Measurements from ENCODE around the gene DDX11. TPM values are rescaled to one million over a fixed set of nuclear protein-coding genes. Genes with fewer than 3 reads are reported as not detected.
"Not testable (repeated sequence)": the region's sequence is repeated elsewhere in the genome, so short reads cannot be mapped to it uniquely, and the experiment has no call there.

Gene DDX11
- total RNA-seq, 1 donor from 2014 or later = 20.0 TPM

DNA sequence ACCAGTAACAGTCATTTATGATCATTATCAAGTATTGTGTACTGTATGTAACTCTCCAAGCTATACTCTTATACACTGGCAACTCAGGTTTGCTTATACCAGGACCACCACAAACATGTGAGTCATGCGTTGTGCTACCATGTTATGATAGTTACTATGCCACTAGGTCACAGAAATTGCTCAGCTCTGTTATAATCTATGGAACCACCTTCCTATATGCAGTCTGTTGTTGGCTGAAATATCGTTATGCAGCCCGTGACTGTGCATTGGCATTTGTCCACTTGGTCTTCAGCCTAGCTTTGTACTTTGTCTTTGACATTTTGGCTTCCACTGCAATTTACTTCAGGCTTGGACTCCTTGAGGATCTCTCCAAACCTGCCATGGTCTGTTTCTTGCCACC lies 7.5 kb upstream of the DDX11 start:
- DNase-seq (ENCODE audit: low spot score) = not testable (repeated sequence)

DNA sequence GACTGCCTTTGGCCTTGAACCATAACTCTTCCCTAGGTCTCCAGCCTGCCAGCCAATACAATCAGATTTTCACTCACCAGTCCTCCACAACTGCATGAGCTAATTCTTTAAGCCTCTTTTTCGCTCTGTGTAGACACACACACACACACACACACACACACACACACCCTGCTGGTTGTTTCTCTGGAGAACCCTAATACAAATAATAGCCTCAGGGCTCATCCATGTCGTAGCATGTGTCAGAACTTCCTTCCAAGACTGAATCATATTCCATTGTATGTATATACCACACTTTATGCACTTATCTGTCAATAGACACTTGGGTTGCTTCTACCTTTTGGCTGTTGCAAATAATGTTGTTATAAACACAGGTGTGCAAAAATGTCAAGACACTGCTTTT lies 6.0 kb upstream of the DDX11 start:
- not testable (repeated sequence) for DNase-seq (ENCODE audit: low spot score)

DNA sequence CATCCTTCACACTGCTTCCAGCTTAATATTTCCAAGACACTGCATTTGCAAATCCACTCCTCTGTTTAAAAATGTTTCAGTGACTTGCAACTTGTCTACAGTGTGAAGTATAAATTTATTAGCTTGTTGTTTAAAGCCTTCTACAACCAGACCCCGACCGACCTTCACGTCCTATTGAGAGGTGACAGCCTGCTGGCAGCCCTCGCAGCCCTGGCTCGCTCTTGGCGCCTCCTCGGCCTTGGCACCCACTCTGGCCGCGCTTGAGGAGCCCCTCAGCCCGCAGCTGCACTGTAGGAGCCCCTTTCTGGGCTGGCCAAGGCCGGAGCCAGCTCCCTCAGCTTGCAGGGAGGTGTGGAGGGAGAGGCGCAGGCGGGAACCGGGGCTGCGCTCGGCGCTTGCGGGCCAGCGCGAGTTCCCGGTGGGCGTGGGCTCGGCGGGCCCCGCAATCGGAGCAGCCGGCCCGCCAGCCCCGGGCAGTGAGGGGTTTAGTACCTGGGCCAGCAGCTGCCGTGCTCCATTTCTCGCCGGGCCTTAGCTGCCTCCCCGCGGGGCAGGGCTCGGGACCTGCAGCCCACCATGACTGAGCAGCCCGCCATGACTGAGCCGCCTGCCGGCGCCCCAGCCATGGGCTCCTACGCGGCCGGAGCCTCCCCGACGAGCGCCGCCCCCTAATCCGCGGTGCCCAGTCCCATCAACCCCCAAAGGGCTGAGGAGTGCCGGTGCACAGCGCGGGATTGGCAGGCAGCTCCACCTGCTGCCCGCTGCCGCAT lies 2.5 kb upstream of the DDX11 start:
- not testable (repeated sequence) for DNase-seq (ENCODE audit: low spot score)

DNA sequence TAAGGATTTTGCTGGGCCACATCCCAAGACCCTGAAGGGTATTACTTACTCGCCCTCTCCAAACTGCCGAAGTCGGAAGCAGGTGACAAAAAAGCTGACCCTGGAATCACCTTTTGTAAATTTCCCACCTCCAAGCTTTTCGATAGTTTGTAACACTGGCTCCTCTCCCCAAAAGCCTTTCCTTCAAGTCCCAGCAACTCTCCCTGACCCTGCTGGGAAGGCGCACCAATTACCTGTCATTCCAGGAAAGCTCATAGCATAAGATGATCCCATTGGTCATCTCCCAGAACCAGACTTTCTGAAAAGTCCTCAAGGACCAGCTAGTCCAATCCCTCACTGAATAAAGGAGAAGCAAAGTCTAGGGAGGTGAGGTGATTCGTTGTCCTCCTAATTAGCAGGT lies 698 bp upstream of the DDX11 start:
- not testable (repeated sequence) for DNase-seq (ENCODE audit: low spot score)

DNA sequence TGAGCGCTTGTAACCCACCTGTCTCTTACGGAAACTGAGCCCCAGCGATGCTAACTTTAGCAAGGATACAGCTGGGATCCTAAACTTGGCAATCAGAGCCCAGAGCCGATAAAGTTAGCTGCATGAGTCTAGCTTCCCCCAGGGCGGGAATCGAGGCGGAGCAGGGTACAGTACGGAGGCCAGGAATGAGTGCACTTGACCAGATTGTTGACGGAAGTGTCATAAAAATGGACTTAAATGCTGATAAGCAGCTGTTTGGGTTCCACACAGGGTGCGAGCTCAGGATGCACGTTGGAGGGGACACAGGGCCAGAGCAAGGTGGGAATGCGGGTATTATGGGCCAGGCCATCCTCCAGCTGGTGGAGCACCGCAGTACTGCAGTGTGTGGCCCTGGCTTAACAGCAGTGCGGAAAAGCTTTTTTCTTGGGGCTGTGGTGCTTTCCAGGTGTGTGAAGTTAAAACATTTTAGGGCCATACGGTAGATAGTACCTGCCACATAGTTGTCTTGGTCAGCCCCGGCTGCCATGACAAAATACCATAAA lies 744 bp downstream of the DDX11 start:
- DNase-seq (ENCODE audit: low spot score) = not testable (repeated sequence)

DNA sequence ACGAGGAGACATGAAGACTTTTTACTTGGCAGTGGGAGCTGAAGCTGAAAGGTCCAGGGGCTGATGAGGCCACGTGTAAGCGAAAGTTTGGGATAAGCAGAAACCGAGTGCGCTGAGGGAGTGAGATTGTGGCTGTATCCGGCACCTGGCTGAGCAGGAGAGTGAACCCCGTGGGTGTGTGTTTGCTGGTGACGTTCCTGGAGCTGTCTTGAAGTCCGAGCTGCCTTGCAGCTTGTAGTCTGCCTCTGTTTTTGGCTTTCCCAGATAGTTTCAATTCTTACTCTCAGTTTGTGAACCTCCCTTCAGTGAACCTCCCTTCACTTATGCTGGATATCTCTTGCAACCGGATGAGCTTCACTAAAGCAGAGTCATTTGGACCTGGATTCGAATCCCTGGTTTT lies 2.5 kb downstream of the DDX11 start:
- not testable (repeated sequence) for DNase-seq (ENCODE audit: low spot score)

DNA sequence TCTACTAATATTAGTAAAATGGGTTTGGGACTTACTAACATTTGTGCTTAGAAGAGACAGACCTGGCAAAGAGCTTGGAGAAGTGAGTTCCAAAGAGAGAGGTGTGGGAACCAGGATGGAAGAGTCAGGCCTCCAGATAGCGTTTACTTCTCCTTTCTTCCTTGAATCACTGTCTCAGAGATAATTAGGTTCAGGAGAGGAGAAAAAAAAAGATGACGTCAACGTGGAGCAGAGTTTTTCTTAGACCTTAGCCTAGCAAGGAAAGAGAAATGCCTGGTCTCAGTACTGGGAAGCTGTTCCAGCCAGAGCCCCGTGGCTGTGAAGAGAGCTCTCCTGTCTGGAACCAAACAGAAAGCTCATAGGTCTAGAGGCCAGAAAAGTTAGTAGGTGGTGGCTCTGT lies 3.4 kb downstream of the DDX11 start:
- not testable (repeated sequence) for DNase-seq (ENCODE audit: low spot score)

DNA sequence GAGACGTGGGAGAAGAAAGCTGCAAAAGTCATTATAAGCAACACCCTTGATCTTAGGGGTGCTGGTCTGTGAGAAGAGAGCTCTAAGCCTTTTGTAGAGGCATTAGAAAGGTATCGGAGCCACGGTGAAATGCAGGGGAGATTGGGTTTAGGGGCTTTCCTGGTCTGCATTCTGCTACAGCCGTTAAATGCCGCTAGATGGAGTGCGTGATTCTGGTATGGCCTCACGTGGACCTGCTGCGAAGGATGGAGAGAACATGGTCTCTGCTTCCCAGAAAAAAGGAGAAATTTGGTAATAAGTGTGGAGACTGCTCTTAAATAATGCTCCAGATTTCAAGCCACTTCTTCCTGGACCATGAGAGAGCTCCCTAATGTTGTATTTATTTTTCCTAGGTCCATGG lies 4.3 kb downstream of the DDX11 start:
- DNase-seq (ENCODE audit: low spot score) = not testable (repeated sequence)

DNA sequence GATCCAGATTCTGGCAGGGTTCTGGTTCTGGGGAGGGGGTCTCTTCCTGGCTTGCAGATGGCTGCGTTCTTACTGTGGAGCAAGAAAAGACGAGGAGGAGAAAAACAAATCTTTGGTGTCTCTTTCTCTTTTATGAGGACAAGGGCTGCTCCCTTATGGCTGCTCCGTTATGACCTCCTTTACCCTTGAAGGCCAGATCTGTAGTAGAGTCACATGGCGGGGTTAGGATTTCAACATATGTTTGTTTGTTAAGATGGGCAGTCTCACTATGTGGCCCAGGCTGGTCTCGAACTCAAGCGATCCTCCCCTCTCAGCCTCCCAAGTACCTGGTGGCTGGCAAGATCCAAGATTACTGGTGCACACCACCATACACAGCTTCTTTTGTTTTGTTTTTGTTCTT lies 5.8 kb downstream of the DDX11 start:
- not testable (repeated sequence) for DNase-seq (ENCODE audit: low spot score)

DNA sequence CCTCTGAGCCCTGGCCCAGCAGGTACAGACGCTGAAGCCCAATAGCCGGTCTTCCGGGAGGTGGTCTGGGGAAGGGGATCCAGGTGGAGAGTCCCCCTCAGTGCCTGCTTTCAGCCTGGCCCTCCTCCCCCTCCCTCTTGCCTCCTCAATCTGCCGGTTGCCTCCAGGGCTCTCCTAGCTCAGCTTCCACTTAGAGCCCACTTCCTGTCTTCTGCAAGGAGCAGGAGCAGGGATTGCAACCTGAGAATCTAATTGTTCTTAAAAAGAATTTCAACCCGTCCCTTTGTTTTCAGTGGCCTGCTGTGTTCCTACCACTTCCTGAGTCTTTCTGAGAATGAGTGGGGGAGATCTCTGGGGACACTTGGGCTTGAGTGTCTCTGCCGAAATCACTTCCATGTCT lies 6.6 kb downstream of the DDX11 start:
- not testable (repeated sequence) for DNase-seq (ENCODE audit: low spot score)

DNA sequence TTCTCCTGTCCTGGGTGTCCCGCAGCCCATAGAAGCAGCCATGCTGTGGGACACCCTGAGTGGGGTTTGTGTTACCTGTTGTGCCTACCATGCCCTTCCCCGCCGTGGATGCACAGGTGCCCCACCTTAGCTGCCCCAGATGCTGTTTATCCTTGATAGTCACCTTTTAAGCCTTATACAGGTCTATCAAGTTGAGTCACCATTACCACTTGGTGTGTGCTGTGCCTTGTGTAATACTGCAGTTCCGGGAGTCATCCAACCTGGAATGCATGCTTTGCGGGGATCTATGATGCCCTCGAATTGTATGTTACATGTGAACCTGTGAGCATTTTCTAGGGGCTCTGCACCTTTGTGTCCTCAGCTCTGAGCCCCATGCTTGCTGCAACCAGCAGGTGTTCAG lies 7.6 kb downstream of the DDX11 start:
- DNase-seq (ENCODE audit: low spot score) = not testable (repeated sequence)

DNA sequence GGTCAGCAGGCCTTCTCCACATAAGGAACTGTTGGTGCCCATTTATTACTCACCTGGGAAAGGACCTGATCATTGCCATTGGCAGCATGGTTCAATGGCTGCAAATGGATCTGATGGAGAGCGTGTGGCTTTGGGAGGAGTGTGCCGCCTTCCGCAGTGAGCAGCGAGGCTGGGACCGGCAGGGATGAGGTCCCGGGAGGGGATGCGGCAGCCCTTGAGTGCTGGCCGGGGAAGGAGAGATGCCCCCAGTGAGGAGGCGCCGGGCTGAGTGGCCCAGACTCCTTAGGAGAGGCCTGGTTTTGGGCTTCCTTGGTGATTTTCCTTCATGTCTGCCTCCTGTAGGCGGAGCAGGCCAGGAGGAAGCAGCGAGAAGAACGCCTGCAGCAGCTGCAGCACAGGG lies 10.6 kb downstream of the DDX11 start:
- not testable (repeated sequence) for DNase-seq (ENCODE audit: low spot score)

DNA sequence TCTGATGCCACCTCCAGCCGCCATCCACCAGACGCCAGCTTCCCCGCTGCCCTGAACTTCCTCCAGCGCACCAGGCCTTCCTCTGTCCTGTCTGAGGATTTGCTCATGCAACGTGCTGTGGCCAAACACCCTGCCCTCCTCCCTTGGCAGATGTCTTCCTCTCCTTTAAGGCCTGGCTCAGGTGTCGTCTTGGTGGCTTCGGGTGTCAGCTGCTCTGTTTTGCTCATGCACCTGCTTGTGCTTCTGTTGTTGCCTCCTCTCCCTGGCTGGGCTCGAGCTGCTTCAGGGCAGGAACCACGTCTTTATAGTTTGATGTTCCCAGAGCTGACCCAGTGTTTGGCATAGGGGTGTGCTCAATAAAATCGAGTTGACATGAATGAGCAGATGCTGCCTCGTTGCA lies 12.4 kb downstream of the DDX11 start:
- not testable (repeated sequence) for DNase-seq (ENCODE audit: low spot score)

DNA sequence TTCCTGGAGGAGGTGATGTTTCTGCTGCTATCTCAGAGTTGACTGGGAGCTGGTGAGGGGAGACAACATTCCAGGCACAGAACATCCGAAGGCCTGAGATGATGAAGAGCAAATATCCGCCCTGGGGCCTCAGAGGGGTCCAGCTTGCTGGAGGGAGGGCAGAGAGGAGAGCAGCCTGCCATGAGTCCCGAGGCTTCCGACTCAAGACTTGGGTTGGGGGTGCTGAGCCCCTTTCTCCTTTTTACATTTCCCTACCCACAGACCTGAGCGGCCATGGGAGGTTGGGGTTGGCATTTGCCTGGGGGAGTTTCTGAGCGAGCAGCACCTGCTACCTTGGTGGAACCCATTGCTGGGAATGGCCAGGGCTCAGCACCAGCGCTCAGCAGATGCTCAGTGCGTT lies 13.8 kb downstream of the DDX11 start:
- DNase-seq (ENCODE audit: low spot score) = not testable (repeated sequence)

DNA sequence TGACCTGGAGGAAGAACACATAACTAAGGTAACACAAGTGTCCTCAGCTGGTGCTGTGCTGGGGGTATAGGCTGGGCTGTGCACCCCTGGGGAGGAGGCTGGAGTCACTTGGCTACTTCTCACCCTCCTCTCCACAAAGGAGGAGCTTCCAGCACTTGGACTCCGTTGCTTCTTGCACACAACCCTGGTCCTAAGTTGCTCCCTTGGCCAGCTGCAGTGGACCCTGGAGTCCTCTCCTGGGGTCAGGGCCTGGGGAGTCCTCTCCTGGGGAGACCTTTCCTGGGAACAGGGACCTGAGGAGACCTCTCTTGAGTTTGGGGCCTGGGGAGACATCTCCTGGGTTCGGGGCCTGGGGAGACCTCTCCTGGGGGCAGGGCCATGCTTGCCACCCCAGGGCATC lies 14.3 kb downstream of the DDX11 start:
- DNase-seq (ENCODE audit: low spot score) = not testable (repeated sequence)

DNA sequence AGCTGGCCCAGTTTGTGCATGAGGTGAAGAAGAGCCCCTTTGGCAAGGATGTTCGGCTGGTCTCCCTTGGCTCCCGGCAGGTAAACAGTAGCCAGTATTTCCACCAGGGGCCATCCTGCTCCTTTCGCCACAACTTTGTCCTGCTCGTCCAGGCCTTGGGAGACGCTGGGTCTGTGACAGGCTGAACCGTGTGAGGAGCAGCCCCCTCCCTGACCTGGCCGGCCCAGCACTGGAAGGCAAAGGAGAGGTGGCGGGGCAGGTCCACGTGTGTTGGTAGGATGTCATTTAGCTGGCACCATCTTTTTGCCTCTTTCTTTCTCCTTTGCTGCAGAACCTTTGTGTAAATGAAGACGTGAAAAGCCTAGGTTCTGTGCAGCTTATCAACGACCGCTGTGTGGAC lies 15.4 kb downstream of the DDX11 start:
- no peak for DNase-seq (ENCODE audit: low spot score)

DNA sequence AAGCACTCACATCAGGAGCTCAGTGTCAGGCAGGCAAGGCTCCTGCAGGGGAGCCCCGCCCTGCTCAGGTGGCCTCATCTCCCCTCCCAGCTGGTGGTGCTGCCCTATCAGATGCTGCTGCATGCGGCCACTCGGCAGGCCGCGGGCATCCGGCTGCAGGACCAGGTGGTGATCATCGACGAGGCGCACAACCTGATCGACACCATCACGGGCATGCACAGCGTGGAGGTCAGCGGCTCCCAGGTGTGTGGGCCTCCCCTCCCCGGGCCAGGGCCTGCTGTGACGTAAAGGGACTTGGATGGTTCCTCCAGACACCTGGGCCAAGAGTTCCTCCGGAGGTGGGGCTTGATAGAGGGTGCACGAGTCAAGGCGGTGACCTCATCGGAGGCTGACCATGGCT lies 18.0 kb downstream of the DDX11 start:
- not testable (repeated sequence) for DNase-seq (ENCODE audit: low spot score)

DNA sequence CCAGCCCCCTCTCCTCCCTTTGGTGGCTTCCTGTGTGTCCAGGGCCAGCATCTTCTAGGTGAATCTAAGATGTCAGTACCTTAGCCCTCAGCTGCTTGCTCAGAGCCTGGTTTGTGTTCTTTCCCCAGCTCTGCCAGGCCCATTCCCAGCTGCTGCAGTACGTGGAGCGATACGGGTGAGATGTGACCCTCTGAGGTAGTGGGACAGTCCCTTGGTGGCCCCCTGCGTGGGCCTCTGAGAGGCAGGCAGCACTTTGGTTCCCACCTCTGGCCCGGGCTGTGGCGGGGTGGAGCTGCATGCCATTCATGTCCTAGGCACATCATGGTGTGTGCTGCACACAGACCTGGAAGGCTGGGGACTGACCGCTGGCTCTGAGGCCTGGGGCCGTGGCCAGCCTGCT lies 19.1 kb downstream of the DDX11 start:
- not testable (repeated sequence) for DNase-seq (ENCODE audit: low spot score)

DNA sequence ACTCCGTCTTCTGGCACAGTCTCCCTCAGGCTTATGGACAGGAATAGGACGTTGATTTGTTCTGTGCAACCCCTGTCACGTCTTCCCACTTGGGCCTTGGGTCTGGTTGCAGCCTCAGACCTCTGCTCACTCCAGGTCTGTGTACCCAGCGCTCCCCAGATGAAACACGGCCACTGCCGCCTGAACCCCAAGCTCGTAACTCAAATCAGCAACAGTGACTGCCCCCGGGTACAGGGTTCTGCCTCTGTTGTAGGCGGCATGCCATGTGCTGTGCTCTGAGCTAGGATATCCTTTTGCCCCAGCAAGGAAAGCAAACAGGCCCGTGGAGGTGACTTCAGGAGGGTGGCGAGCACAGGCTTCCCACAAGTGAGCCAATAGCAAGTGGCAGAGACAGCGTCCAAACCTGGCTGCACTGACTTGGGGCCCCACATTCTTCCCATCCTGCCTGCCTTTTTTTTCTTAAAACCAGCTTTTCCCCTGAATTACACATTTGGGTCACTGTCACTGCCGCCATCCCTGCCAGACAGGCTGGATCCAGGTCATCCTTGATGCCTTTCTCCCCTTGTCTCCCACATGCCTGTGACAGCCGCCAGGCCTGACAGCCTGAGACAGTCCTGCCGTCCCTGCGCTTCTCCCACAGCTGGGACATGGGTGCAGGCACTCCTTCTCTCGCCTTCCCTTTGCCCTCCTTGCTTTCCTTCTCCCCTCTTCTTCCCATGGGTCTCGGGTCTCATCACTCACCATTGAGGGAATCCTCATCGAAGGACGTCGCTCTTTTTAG lies 21.6 kb downstream of the DDX11 start:
- not testable (repeated sequence) for DNase-seq (ENCODE audit: low spot score)

DNA sequence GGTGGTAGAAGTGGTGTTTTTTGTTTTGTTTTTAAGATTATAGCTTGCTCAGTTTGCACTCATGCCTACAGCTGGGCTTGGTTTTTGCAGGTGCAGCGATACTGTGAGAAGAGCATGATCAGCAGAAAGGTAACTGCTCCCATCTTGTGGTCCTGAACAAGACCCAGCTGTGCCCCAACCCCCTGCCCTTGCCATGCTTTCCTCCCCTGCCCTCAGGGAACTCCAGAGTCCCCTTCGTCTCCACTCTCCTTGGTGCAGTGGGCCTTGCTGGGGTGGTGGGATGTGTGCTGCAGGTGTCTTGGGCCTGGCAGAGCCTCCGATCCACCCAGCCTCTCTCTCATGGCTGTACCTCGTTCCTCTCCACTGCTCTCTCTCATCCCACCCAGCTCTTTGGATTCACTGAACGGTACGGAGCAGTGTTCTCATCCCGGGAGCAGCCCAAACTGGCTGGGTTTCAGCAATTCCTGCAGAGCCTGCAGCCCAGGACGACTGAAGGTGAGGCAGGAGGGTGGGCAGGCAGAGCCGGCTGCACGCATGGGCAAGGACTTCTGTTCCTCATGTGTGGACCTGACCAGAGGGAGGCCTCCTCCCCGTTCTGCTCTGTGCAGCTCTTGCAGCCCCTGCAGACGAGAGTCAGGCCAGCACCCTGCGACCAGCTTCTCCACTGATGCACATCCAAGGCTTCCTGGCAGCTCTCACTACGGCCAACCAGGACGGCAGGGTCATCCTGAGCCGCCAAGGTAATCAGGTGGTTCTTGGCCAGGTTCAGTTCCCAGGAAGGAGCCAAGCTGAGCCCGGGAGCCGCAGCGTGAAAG lies 22.8 kb downstream of the DDX11 start:
- not testable (repeated sequence) for DNase-seq (ENCODE audit: low spot score)

DNA sequence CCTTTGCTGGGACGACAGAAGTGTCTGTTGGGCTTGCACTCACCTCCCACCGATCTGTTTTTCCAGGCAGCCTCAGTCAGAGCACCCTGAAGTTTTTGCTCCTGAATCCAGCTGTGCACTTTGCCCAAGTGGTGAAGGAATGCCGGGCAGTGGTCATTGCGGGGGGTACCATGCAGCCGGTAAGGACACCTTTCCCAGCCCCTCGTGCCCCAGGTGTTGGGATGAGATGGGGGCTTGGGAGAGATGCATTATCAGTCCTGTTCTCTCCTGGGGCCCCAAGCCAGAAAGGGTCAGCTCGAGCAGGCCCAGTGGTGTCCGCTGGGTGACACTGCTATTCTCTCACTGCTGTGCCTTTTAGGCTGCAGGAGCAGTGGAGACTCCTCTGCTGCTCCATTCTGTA lies 24.2 kb downstream of the DDX11 start:
- not testable (repeated sequence) for DNase-seq (ENCODE audit: low spot score)

DNA sequence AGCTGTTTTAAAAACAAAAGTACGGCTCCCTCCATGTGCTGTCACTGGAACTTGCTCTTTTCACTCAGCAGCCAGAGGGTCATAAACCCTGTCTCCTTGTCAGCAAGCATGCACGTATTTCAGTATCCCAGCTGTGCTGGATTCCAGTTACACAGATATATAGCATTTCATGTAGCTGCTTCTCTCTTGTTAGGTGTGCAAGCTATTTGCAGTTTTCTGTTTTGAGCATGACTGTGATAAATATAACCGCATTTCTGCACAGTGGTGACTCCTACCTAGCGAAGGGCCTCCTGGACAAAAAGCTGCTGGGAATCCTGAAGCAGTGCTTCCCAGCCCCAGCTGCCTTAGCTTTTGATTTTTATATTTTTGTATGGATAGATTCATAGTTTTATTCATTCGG lies 24.7 kb downstream of the DDX11 start:
- not testable (repeated sequence) for DNase-seq (ENCODE audit: low spot score)
